Stimulated activated CD8-positive, alpha-beta memory T cell treated with anti-CD3 and anti-CD28 coated beads, Interleukin-7, amount 100 ng/mL, for 1 hour (primary cell): Measurements from ENCODE around the gene TMEM132C.
"Not testable (repeated sequence)": the region's sequence is repeated elsewhere in the genome, so short reads cannot be mapped to it uniquely, and the experiment has no call there.

Experiments
- DNase-seq, 2 donors: peaks; one replicate each; pipeline ENCODE4 v3.0.0-alpha.2; 2020; ENCODE audit warnings: low read depth in 2 of 2

TMEM132C gene

DNA sequence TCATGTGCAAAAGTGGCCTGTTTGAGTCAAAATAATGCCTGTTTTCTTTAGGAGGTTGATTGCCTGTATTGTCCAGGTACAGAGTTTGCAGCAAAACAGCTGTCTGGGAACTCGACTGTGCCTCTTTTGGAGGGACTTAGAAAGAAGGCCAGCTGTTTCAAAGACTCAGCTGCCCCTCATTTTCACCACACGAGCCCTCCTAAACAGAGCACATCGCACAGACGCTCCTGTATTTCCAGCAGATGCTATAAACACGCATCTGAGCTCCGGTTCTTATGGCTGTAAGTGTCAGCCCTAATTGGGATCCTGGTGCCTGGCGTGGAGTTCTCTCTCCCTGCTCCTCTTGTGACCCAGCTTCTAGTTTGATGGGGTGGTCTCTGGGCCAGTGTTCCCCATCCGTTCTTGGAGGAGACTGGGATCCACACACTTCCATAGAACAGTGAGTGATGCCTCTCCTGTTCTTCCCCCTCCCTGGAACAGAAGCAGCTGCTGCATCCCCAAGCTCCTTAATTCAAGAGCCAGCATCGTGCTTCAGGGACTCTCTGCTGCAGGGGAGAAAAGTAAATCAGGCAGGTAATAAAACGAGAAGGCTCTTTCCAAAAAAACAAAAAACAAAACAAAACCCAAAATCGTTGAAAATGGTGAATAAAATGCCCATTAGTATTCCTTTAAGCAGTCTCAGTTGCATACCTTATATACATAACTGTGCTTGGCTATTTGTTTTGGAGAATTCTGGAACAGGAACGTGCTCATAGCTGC lies 287.8 kb downstream of the TMEM132C start:
- DNase-seq: no peak

DNA sequence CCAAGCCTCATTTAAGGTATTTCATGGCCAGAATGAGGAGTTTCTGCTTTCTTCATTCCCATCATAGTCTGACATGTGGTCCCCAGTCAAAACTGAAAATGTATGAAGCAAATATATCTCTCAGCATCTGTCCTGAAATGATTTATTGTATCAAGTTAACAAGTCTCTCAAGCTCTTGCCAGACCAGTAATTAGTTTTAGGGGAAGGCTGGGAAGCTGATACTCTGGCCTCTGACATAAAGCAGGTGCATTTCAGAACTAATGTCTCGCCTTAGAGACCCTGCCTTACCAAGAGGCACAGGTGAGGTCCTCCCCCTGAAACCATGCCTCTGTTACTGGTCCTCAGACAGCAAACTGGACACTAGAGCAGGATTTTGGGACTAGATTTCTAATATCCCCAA lies 290.3 kb downstream of the TMEM132C start:
- DNase-seq: no peak

DNA sequence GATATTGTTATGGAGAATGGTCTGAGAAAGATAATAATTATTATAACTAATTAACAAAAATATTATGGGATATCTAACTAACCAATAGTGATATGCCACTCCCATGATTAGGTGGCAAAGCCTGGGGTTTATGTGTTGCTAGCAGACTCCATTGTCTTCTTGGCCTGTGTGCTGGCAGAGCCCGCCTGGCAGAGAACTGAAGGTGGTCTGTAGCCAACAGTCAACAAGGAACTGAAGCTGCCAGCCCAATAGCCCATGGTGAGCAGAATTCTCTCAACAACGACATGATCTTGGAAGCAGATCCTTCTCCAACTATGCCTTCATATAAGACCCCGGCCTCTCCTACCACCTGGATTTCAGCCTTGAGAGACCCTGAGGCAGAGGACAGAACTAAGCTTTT lies 298.0 kb downstream of the TMEM132C start:
- DNase-seq: no peak

DNA sequence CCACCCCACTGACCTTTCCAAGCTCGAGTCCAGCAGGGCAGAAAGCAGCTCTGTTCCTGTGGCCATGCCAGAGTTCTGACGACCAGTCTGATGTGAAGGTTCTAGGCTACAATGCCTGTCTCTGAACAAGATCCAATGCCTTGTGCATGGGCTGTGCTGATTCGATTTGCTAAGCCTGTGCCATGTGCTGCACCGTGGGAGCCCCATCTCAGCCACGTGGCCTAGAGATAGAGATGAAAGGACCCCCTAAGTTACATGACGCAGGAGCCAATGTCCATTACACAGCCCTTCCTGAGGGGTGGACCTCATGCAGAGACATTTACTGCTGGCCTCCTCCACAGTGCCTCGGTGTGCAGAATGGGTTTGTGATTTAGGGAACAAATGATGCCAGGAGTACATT lies 300.8 kb downstream of the TMEM132C start:
- no peak for DNase-seq

DNA sequence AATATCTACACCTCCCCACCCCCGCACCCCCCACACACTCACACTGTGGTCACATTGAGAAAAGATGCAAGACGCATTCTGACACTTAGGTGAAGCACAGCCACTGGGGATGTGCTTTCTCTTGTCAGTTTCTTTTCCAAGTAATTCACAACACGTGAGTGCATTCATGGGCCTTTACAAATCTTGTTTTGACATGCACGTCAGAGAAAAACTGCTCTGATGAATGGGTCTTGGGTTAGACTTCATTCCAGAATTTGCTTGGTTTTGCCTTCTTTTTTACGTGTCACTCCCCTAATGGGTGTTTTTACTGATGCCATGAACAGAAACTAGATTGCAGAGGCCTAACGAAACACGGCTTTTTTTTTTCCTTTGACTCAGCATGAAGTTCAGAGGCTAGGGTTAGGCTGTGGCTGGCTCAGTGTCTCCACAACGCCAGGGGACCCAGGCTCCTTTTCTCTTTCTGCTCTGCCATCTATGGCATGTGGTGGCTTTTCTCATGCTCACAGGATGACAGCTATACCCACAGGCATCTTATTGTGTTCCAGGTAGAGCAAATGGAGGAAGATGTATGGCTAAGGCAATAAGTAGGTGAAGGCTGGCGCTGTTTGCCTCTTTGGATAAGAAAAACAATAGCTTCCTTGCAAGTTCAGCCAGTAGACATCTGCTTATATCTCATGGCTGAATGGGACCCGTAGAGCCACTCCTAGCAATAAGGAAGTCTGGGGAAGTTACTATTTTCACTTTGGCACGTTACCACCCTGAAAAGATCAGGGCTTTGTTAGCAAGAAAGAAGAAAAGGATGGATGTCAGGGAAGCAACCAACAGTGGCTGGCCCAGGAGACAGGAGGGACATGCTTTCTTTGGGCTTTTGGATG lies 303.5 kb downstream of the TMEM132C start:
- DNase-seq: no peak

DNA sequence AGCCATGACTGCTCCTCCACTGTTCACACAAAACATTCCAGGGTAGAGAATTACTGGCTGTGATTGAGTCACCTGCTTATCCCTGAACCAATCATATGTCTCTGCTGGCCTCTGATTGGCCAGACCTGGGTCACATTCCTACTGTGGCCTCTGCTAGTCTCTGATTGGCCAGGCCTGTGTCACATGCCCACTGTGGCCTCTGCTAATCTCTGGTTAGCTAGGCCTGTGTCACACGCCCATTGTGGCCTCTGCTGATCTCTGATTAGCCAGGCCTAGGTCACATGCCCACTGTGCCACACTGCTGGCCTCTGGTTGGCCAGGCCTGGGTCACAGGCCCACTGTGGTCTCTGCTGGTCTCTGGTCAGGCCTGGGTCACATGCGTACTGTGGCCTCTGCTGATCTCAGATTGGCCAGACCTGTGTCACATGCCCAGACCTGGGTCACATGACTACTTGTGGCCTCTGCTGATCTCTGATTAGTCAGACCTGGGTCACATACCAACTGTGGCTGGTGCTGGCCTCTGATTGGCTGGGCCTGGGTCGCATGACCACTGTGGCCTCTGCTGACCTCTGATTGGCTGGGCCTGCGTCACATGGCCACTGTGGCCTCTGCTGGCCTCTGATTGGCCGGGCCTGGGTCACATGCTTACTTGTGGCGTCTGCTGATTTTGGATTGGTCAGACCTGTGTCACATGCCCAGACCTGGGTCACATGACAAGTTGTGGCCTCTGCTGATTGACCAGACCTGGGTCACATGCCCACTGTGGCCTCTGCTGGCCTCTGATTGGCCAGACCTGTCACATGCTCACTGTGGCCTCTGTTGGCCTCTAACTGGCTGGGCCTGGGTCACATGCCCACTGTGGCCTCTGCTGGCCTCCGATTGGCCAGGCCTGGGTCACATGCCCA lies 305.2 kb downstream of the TMEM132C start:
- DNase-seq: no peak

DNA sequence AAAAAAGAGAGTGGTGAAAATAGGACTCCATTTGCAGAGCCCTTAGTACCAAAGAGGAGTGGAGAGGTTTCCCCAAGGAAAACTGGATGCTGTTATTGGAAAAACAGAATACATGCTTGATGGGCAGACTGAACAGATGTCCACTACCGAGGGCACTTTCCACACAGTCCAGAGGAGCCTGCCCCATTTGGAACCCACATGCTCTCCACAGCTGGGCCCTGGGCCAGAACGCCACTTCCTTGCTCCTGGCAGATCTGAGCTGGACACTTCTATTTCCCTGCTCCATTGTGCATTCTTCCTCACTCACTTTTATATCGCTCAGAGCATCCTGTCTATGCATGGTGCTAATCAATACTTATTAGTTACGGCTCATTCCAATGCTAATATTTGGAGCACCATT lies 306.9 kb downstream of the TMEM132C start:
- no peak for DNase-seq

DNA sequence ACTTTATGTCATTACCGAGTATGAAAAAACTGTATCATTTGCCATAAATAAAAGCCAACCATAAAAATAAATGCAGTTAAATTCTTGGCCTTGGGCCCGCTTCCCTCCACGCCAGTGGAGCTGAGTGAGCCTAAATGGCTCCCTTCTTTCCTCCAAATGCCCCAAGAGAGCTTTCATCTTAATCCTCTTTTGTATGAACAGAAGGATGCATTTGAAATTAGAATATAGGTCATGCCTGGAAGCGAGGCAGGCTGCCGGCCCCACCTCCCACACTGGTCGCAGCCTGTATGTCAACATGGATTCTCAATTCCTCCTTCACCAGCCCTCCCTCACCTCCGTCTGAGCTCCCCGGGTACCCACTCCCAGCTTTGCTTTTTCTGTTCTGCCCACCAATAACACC lies 311.1 kb downstream of the TMEM132C start:
- no peak for DNase-seq

DNA sequence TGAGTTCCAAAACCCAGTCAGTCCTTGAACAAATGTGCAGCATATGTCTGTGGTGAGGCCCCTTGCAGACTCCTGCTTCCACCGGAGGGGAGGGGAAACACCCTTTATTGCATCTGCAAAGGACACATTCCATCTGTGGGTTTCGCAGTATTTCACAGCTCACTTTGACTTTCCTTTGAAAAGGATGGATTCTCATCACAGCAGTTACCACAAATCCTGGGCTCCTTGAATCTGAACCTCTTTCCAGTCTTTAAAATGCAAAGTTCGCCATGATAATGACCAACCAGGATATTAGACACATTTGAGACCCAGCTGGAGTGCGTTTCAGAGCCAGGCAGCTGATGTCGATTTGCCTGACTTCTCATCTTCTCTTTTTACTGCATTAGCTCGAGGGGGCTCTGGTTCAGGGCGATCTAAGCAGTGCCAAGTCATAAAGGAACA lies 314.4 kb downstream of the TMEM132C start:
- DNase-seq: no peak

DNA sequence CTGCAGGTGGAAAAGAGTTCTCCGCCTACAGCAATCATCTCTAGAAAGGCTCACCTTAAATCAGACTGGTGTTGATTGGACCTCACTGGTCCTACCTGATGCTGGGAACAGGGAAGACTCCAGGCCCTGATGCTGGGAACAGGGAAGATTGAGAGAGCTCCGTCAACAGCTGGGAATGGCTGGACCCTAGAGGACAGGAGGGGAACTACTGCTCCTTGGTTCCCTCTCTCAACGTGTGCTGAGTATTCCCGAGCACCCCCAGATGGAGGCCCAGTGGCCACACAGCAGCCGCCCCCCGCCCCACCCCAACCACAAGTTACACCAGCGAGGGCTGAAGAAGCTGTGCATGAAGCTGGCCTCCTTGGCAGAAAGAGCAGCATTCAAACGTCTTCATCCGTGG lies 316.5 kb downstream of the TMEM132C start:
- DNase-seq: no peak

DNA sequence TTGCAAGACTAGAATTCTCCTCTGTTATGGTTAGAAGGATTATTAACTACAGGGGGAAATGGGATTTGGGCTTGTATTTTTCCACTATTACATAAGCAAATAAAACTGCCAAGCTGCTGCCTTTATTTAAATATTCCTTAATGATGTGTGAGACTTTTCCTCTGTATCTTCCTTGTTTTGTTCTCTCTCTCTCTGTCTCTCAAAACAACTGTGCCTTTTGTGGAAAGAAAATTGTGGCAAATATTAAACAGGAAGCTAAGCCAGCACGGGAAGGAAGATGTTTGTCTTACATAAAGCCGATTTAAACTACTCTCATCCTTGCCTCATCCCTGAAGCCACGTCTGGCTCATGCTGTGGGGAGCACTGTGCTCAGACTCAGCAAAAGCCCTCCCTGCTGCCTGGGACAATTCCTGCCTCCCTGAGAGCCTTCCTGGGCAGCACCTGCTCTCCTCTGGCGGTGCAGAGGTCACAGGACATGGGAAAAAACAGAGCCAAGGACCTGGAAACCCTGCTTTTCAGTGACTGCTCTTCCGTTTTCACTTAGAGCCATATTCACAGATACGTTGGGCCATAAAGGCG lies 319.6 kb downstream of the TMEM132C start:
- no peak for DNase-seq

DNA sequence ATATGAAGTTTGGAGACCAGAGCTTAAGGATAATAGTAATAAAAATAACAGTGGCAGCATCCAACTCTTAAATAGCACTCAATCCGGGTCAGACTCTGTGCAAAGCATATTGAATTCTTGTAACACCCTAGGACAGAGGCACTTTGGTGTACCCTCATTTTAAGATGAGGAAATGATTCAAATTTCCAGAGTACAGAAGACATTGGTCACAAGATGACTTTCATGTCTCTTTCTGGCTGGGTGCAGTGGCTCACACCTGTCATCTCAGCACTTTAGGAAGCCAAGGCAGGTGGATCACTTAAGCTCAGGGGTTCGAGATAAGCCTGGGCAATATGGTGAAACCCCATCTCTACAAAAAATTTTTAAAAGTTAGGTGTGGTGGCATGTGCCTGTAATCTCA lies 320.9 kb downstream of the TMEM132C start:
- DNase-seq: no peak

DNA sequence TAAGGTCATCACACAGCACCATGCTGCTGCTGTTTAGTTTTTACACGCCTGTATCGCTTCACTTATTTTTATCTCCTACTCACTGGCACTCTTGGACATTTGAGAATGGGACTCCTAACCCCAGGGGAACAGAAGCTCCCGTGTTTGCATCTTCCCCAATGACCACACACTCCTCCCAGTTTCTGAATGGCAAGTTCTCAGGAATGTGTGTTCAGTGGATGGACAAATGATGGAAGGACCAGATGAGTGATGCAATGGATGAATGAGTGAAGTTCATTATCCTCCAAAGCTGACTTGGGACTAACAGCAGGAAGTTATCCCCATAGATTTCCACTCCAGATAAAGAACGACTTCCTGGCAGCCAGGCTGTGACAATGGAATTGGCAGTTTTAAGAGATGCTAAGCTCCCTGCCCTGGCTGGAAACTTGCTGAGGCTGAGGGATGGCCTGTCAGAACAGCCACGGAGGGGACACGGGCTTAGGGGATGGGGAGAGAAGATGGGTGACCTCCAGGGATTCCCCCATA lies 325.3 kb downstream of the TMEM132C start:
- DNase-seq: no peak

DNA sequence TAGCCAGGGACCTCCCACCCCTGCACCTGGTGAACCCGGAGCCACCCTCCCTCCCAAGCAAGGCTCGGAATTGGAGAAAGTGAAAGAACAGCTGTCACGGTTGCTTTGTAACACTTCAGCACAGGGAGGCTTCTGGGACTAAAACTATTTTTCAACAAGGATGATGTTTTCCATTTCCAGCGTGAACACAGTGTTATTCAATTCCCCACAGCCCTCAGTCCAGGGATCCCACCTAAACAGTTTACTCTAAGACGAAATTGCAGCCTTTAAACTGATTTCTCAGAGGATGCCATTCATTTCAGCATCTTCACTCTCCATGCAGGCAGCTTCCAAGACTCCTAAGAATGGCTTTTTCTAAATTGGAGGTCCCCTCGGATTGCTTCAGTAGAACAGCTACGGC lies 327.6 kb downstream of the TMEM132C start:
- no peak for DNase-seq

DNA sequence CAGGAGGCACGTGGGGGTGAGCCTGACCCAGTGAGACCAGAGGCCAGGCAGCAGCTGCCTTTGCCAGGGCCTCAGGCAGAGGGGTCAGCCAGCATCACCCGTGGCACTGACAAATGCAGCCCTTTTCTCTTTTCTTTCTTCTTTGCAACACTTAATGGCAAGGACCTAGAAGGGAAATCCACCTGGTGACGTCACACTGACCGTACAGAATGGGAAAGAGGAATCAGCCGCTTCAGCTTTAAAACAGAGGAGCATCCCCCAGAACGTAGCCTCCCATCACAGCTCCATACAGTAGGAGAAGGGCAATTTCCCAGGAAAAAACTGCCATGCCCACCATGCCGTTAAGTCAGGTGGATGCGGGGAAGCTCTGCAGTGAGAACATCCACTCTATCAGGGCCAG lies 328.6 kb downstream of the TMEM132C start:
- DNase-seq: no peak

DNA sequence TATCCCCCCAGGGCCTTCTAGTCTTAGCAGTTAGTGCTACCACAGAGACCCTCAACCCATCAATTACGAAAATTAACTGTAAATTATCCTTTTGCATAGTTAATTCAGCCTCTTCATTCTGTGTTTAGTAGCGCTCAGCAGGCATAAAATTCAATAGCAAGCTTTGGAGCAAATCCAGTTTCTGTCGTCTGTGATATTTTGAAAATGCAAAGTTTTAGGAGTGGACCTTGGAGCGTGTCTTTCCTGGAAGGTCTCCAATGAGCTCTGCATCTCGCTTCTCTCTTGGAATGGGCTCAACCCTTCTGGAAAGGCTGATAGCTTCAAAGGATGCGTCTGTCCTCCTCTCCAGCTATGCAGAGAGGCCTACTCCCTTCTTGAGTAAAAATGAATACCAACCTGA lies 333.9 kb downstream of the TMEM132C start:
- DNase-seq: no peak

DNA sequence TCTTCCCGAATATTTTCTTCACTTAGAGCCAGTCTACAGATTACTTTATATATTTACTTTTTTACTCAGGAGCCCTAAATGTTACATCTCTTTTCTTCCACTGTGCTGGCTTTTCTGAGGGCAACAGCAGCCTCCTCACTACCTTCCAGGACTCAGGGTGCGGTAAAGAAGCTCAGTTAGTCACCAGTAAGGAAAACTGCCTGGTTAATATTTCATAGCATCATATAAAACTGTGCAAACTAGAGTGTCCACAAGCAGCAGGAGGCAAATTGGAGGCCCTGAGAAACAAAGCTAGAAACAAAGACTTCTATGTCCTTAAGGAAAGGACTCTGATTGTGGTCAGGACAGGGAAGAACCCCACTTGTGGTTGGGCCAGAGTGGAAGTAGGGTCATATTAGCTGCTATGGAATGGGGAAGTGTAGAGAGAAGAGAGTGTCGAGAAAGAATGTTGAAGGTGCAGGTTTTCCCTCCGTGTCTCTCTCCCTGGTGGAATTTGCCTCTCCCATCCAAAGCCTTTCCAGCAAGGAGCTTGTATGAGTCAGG lies 336.7 kb downstream of the TMEM132C start:
- no peak for DNase-seq

DNA sequence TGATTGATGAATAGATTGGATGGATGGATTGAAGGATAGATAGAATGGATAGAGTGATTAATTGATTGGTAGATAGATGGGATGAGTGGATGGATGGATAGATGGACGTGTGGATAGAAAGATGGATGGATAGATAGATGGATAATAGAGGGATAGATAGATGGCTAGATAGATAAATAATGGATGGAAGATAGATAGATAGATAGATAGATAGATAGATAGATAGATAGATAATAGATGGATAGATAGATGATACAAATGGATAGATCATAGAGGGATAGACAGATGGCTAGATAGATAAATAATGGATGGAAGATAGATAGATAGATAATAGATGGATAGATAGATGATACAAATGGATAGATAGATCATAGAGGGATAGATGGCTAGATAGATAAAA lies 337.2 kb downstream of the TMEM132C start:
- not testable (repeated sequence) for DNase-seq

DNA sequence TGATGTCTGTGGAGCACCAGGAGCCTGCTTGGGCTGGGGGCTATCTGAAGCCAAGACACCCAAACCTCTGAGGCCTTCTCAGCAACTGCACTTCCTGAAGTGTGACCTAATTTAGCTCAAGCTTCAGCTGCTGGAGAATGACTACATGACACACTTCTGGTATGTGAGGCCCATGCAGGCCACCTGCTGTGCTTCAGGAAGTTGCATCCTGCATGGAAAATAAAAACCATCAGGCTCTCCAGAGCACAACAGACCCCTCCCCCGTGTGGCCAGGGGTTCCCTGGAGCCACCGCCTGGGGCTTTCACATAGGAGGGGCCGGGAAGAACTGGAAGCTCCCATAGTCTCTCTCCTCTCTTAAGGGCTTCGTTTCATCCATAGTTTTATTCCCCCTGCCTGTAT lies 339.1 kb downstream of the TMEM132C start:
- no peak for DNase-seq

DNA sequence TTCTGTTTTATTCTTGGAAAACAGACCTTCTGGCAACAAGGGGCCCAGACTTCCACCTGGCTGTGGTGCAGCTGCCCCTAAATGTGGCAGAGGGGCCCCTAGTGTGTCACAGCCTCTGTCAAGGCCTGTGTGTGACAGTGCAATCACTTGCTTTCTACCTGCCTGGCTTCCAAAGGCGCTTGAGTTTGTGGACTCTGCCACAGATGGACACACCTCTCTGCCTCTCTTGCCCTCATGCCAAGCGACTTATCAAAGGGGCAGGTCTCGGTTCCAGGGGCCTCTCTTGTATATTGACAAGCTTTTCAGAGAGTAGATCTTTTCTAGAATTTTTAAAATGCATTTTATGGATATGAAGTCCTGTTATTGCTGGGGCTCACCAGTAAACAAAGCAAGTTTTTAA lies 339.6 kb downstream of the TMEM132C start:
- no peak for DNase-seq

DNA sequence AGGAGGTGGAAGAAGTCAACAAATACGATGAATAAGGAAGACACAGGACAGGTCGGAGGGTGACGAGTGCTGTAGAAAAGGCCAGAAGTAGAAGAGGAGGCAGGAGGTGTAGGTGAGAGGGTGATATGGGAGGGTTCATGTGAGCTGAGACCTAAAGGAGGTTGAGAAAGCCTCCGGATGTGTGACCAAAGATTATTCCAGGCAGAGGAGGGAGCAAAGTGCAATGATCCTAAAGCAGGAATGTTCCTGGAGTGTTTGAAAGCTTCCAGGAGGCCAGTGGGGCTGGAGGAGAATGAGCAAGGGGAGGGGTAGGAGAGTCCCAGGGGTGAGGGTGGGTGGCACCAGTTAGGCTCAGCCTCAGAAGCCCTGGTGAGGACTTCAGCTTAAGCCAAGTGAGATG lies 340.0 kb downstream of the TMEM132C start:
- no peak for DNase-seq
